HL-60 (cell line): ENCODE results near the gene RIPPLY3.

Experiments
- CTCF ChIP-seq: IDR thresholded peaks from one replicate; pipeline ENCODE4 v1.5.1; 2011; ENCODE audit warnings: low read length, control low read depth, inconsistent platforms; ENCODE audit not compliant: insufficient read depth
- GABPA ChIP-seq: IDR thresholded peaks from 2 replicates; pipeline ENCODE4 v1.6.1; 2012; ENCODE audit warnings: low read depth
- POLR2AphosphoS5 ChIP-seq: IDR thresholded peaks from 2 replicates; pipeline ENCODE4 v1.6.1; 2012; ENCODE audit warnings: low read depth
- REST ChIP-seq: IDR thresholded peaks from 2 replicates; pipeline ENCODE4 v1.6.1; 2012; ENCODE audit warnings: low read depth; ENCODE audit not compliant: insufficient replicate concordance

GRCh38 chr21:37006486-37007291, at the start of gene RIPPLY3:
- TF ChIP-seq CTCF: no peak
- TF ChIP-seq POLR2AphosphoS5: no peak
- no peak for TF ChIP-seq GABPA
- no peak for TF ChIP-seq REST
